ENCODE data around the gene AFG1L. TPM values are rescaled to one million over a fixed set of nuclear protein-coding genes. Genes with fewer than 3 reads are reported as not detected.
A peak's percentile ranks its signal among the peaks of the same experiment; 100 is the strongest.

AFG1L gene
- total and polyA plus RNA-seq, 2 experiments from 2014 or later = 4.1 to 8.7 TPM

DNA sequence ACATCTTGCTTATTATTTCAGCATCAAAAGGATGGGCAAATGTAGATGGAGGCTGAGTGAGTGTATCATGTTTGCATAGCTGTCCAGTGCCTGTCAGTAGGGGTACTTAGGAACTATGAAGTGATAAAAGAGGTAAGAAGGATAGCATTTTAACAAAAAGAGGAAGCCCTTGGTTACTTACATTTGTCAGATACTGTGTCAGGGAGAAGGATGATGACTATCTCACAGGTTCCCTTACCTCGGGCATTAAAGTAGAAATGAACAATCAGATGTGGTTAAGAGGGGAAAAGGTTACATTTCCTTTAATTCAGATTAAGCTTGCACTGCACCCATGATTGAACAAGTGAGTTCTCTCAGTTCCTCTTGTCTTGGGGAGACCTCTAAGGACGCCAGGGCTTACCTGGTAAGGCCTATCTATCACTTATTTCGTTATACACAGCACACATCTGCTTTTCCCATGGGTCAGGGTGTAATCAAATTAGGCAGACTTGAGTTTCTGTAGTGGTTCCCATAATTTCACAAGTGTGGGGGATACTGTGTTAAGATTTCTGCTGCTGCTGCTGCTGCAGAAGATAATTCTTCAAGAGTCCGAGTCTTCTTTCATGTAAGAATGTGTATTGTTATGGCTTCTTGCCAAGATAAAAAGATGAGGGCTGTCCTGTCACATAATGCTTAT is 270.4 kb downstream of the AFG1L start:
- H3K79me2 ChIP-seq (replicated peaks; ENCODE audit: insufficient read depth) = peaks cover 82% of the 10 kb centered on the region
- Mint-ChIP-seq H3K4me3 (no peak overlapping the region), H3K4me1 (peaks cover 35% of the 10 kb centered on the region), H3K9me3 (peaks cover 6% of the 10 kb centered on the region; the same call in 2 of the 3 replicates), H3K36me3 (ENCODE audit: low read depth) (peaks cover 19% of the 10 kb centered on the region), H3K27me3 (ENCODE audit: insufficient read depth, low read depth, poor library complexity) (peaks cover 17% of the 10 kb centered on the region), H3K27ac (no peak overlapping the region)
- no peaks in the 10 kb centered on the region for H3K9me2 ChIP-seq (ENCODE audit: insufficient read depth)
- DNase-seq (ENCODE audit: low spot score) (no peak), ATAC-seq (no peak)
- peaks cover 26% of the 10 kb centered on the region for H3K27me3 ChIP-seq (ENCODE audit: insufficient read depth)
- H3K4me2 ChIP-seq = peak overlapping the region; percentile 85; the same call in 1 of the 2 replicates
- H3K4me3 ChIP-seq = no peak overlapping the region
- TF ChIP-seq EZH2 (IDR thresholded peaks at IDR 0.05; ENCODE audit: low read depth, unreplicated experiment) (no peak), POLR2AphosphoS5 (IDR thresholded peaks at IDR 0.05; ENCODE audit: low read depth) (no peak), EZH2phosphoT487 (IDR thresholded peaks at IDR 0.05; ENCODE audit: unreplicated experiment) (no peak), ZNF114 (CRISPR knock-in tag; IDR thresholded peaks at IDR 0.05) (no peak), STAT1 (IDR thresholded peaks at IDR 0.05; ENCODE audit: unreplicated experiment) (no peak), NANOG (IDR thresholded peaks at IDR 0.05; ENCODE audit: borderline replicate concordance) (no peak), JUNB (IDR thresholded peaks at IDR 0.05; ENCODE audit: unreplicated experiment) (no peak), CREB1 (CRISPR knock-in tag; IDR thresholded peaks at IDR 0.05; ENCODE audit: low read depth) (no peak), ZNF331 (CRISPR knock-in tag; IDR thresholded peaks at IDR 0.05; ENCODE audit: low read depth) (no peak)
- TF ChIP-seq, protein P1, sequence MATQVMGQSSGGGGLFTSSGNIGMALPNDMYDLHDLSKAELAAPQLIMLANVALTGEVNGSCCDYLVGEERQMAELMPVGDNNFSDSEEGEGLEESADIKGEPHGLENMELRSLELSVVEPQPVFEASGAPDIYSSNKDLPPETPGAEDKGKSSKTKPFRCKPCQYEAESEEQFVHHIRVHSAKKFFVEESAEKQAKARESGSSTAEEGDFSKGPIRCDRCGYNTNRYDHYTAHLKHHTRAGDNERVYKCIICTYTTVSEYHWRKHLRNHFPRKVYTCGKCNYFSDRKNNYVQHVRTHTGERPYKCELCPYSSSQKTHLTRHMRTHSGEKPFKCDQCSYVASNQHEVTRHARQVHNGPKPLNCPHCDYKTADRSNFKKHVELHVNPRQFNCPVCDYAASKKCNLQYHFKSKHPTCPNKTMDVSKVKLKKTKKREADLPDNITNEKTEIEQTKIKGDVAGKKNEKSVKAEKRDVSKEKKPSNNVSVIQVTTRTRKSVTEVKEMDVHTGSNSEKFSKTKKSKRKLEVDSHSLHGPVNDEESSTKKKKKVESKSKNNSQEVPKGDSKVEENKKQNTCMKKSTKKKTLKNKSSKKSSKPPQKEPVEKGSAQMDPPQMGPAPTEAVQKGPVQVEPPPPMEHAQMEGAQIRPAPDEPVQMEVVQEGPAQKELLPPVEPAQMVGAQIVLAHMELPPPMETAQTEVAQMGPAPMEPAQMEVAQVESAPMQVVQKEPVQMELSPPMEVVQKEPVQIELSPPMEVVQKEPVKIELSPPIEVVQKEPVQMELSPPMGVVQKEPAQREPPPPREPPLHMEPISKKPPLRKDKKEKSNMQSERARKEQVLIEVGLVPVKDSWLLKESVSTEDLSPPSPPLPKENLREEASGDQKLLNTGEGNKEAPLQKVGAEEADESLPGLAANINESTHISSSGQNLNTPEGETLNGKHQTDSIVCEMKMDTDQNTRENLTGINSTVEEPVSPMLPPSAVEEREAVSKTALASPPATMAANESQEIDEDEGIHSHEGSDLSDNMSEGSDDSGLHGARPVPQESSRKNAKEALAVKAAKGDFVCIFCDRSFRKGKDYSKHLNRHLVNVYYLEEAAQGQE (IDR thresholded peaks at IDR 0.05; ENCODE audit: unreplicated experiment) = no peak
- TF ChIP-seq, protein P2, sequence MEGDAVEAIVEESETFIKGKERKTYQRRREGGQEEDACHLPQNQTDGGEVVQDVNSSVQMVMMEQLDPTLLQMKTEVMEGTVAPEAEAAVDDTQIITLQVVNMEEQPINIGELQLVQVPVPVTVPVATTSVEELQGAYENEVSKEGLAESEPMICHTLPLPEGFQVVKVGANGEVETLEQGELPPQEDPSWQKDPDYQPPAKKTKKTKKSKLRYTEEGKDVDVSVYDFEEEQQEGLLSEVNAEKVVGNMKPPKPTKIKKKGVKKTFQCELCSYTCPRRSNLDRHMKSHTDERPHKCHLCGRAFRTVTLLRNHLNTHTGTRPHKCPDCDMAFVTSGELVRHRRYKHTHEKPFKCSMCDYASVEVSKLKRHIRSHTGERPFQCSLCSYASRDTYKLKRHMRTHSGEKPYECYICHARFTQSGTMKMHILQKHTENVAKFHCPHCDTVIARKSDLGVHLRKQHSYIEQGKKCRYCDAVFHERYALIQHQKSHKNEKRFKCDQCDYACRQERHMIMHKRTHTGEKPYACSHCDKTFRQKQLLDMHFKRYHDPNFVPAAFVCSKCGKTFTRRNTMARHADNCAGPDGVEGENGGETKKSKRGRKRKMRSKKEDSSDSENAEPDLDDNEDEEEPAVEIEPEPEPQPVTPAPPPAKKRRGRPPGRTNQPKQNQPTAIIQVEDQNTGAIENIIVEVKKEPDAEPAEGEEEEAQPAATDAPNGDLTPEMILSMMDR (conservative IDR thresholded peaks at IDR 0.05; ENCODE audit: low read depth in 2 of 2) = no peak
- TF ChIP-seq, protein P3, sequence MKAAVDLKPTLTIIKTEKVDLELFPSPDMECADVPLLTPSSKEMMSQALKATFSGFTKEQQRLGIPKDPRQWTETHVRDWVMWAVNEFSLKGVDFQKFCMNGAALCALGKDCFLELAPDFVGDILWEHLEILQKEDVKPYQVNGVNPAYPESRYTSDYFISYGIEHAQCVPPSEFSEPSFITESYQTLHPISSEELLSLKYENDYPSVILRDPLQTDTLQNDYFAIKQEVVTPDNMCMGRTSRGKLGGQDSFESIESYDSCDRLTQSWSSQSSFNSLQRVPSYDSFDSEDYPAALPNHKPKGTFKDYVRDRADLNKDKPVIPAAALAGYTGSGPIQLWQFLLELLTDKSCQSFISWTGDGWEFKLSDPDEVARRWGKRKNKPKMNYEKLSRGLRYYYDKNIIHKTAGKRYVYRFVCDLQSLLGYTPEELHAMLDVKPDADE (IDR thresholded peaks at IDR 0.05) = no peak
- TF ChIP-seq, protein P4, sequence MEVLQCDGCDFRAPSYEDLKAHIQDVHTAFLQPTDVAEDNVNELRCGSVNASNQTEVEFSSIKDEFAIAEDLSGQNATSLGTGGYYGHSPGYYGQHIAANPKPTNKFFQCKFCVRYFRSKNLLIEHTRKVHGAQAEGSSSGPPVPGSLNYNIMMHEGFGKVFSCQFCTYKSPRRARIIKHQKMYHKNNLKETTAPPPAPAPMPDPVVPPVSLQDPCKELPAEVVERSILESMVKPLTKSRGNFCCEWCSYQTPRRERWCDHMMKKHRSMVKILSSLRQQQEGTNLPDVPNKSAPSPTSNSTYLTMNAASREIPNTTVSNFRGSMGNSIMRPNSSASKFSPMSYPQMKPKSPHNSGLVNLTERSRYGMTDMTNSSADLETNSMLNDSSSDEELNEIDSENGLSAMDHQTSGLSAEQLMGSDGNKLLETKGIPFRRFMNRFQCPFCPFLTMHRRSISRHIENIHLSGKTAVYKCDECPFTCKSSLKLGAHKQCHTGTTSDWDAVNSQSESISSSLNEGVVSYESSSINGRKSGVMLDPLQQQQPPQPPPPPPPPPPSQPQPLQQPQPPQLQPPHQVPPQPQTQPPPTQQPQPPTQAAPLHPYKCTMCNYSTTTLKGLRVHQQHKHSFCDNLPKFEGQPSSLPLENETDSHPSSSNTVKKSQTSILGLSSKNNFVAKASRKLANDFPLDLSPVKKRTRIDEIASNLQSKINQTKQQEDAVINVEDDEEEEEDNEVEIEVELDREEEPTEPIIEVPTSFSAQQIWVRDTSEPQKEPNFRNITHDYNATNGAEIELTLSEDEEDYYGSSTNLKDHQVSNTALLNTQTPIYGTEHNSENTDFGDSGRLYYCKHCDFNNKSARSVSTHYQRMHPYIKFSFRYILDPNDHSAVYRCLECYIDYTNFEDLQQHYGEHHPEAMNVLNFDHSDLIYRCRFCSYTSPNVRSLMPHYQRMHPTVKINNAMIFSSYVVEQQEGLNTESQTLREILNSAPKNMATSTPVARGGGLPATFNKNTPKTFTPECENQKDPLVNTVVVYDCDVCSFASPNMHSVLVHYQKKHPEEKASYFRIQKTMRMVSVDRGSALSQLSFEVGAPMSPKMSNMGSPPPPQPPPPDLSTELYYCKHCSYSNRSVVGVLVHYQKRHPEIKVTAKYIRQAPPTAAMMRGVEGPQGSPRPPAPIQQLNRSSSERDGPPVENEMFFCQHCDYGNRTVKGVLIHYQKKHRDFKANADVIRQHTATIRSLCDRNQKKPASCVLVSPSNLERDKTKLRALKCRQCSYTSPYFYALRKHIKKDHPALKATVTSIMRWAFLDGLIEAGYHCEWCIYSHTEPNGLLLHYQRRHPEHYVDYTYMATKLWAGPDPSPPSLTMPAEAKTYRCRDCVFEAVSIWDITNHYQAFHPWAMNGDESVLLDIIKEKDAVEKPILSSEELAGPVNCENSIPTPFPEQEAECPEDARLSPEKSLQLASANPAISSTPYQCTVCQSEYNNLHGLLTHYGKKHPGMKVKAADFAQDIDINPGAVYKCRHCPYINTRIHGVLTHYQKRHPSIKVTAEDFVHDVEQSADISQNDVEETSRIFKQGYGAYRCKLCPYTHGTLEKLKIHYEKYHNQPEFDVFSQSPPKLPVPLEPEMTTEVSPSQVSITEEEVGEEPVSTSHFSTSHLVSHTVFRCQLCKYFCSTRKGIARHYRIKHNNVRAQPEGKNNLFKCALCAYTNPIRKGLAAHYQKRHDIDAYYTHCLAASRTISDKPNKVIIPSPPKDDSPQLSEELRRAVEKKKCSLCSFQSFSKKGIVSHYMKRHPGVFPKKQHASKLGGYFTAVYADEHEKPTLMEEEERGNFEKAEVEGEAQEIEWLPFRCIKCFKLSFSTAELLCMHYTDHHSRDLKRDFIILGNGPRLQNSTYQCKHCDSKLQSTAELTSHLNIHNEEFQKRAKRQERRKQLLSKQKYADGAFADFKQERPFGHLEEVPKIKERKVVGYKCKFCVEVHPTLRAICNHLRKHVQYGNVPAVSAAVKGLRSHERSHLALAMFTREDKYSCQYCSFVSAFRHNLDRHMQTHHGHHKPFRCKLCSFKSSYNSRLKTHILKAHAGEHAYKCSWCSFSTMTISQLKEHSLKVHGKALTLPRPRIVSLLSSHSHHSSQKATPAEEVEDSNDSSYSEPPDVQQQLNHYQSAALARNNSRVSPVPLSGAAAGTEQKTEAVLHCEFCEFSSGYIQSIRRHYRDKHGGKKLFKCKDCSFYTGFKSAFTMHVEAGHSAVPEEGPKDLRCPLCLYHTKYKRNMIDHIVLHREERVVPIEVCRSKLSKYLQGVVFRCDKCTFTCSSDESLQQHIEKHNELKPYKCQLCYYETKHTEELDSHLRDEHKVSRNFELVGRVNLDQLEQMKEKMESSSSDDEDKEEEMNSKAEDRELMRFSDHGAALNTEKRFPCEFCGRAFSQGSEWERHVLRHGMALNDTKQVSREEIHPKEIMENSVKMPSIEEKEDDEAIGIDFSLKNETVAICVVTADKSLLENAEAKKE (CRISPR knock-in tag; IDR thresholded peaks at IDR 0.05) = no peak
- no peak overlapping the region for H3K27ac ChIP-seq (ENCODE audit: low read depth)
- H4K20me1 ChIP-seq (replicated peaks; ENCODE audit: insufficient read depth) = peaks cover 19% of the 10 kb centered on the region
- no peaks in the 10 kb centered on the region for H3F3A ChIP-seq (replicated peaks; ENCODE audit: low read depth)
- no peaks in the 10 kb centered on the region; the same call in 1 of the 2 replicates for H3K36me3 ChIP-seq (ENCODE audit: insufficient read depth)
- H2AFZ ChIP-seq = no peak overlapping the region
- peaks cover 30% of the 10 kb centered on the region for H3K4me1 ChIP-seq (ENCODE audit: insufficient read depth)

Measured in GM23338 (cell line).